Astrocyte of the cerebellum (primary cell): ENCODE data around the gene GHRH.

ENCODE experiments used
- DNase-seq: peaks from one replicate; pipeline ENCODE4 v3.0.0-alpha.2; 2011; ENCODE audit warnings: low read depth
- H3K4me3 ChIP-seq: 2 replicates; pipeline ENCODE4 v1.5.1; 2011; ENCODE audit warnings: mild to moderate bottlenecking, low read depth, low read length, moderate library complexity
- CTCF ChIP-seq: IDR thresholded peaks from 2 replicates; pipeline ENCODE4 v1.5.1; 2012; ENCODE audit warnings: low read length, low read depth, moderate library complexity, mild to moderate bottlenecking; ENCODE audit errors: missing control alignments
- in situ Hi-C: cut with HindIII; loops from 2 replicates; pipeline ENCODE4 v1.10.0; 2017; ENCODE audit warnings: low sequenced_read_pairs

Gene GHRH

DNA sequence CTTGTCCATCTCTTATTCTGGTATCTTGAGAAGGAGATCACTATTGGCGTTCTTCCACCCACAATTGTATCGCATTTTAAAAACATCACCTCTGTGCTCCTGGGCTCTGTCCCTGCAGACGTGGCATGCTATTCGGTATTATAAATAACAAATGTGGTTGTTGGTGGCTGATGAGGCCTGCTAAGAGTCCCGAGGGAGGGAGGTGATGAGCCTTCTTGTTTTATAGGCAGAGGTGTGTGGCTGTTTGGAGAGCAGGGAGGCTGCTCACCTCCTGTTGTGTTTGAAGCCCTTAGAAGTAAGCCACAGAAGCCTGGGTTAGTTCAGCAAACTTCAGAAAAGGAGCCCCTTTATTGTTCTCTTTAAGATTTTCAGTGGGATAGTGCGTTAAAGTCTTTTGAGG lies 43.5 kb upstream of the GHRH start:
- in situ Hi-C loops, result no loop called here
- no peak for DNase-seq
- H3K4me3 ChIP-seq, result no peak overlapping the region
- TF ChIP-seq CTCF, result no peak

DNA sequence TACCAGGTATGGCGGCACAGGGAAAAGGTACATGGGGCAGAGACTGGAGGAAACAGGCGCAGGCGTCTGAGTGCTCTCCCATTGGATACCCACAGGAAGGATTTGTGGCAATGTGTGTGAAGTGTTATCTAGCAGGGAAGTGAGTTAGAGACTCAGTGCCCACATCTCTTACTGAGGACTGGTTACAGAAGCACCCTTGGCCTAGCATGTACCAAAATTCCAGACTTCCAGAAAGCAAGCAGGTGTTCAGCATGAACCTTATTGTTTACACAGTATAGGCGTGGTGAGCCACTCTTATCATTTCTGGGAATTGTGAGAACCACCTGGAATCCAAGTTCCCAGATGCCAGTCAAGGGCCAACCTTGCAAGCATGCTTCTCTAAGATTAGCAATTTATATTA lies 42.0 kb upstream of the GHRH start:
- no peak for DNase-seq
- no peak for TF ChIP-seq CTCF
- in situ Hi-C loops, result no loop called here
- H3K4me3 ChIP-seq, result no peak overlapping the region

- no peak for TF ChIP-seq CTCF
- DNase-seq, result no peak
- in situ Hi-C loops, result no loop called here
- H3K4me3 ChIP-seq, result no peak overlapping the region
These were observed 41.4 kb upstream of the GHRH start for GRCh38 chr20:37302981-37303380.

DNA sequence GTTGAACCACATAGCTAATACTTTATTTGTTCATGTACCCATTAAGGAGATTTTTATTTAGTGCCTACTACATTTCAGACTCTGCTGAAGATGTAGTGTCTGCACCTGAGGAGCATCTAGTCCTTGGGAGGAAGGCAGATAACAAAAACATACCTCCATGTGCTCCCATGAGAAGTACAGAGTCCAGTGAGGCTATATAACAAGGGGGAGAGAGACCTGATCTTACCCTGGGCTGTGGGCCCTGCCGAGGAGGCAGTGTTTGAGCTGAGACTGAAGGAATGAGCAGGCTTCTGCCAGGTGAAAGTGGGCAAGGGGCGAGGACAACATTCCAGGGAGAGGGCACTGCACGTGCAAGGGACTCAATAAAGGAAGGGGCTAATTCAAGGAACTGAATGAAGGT lies 39.9 kb upstream of the GHRH start:
- H3K4me3 ChIP-seq, result no peak overlapping the region
- DNase-seq, result no peak
- in situ Hi-C loops, result no loop called here
- TF ChIP-seq CTCF, result no peak

DNA sequence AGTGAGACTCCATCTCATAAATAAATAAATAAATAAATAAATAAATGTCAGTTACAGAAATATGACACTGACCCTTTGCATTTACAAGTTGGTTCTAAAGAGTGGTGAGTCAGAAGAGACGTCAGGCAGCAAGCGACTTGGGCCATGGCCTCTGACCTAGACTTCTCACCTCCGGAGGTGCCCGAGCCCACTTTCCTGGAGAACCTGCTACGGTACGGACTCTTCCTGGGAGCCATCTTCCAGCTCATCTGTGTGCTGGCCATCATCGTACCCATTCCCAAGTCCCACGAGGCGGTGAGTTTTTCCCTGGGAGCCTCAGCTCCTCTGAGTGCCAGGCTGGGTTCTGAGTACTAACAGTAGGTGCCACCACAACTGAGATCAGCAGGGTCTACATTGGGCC lies 39.5 kb upstream of the GHRH start:
- no peak for TF ChIP-seq CTCF
- in situ Hi-C loops, result no loop called here
- no peak overlapping the region for H3K4me3 ChIP-seq
- no peak for DNase-seq

DNA sequence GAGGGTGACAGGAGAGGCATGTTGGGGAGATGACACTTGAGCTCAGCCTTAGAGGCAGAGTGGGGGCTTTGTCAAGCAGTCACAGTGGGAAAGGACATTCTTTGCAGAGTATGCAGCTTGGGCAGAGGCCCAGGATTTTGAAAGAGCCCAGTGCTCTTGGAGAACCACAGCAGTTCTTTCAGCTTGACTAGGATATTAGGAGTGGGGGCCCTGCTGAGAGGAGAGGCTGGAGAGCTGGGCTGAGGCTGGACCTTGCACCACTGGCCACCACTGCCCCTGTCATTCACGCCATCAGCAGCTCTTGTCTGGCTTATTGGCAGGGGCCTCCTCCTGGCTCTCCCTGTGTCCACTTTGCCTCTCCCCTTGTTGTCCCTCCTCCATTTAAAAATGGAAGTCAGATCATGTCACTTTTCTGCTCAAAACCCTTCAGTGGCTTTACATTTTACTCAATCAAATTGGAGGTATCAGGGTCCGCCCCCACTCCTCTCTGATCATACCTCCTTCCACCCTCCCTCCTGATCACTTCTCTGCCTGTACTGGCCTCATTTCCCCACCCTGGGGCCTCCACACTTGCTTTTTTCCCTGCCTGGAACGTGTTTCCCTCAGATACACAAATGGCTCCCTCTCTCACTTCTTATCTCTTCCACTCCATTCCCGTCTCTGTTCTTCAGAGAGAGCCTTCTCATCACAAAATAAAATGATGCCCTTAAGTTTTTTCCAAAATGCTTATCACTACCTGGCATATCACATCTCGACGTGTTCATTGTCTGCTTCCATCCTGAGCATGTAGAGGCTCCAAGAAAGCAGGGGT lies 38.3 kb upstream of the GHRH start:
- in situ Hi-C loops, result no loop called here
- peak; percentile 68 for DNase-seq
- no peak overlapping the region for H3K4me3 ChIP-seq
- no peak for TF ChIP-seq CTCF
